Measurements from ENCODE around the gene SEC24C. TPM values are rescaled to one million over a fixed set of nuclear protein-coding genes. Genes with fewer than 3 reads are reported as not detected.

SEC24C gene
- total RNA-seq, 2 experiments from 2014 or later = 53.6 to 87.1 TPM

- Histone ChIP-seq H3K4me3 (ENCODE audit: low read depth, low read length, poor library complexity, severe bottlenecking) (peak overlapping the region; percentile 18), H3K79me2 (ENCODE audit: insufficient read depth, low read depth, low read length) (peaks cover 81% of the 10 kb centered on the region), H3K9me3 (ENCODE audit: low read length) (no peaks in the 10 kb centered on the region), H3K4me1 (ENCODE audit: insufficient read depth, low read length, poor library complexity, severe bottlenecking) (peaks cover 46% of the 10 kb centered on the region), H3K4me2 (ENCODE audit: low read length) (peak overlapping the region; percentile 82), H3K9me2 (ENCODE audit: insufficient read depth, low read length) (no peaks in the 10 kb centered on the region), H3K27ac (ENCODE audit: low read depth, low read length, poor library complexity, severe bottlenecking) (peak overlapping the region; percentile 6), H4K20me1 (ENCODE audit: insufficient read depth, low read length) (peaks cover 12% of the 10 kb centered on the region; the same call in 1 of the 2 replicates), H2AFZ (ENCODE audit: low read length) (no peak overlapping the region), H3K36me3 (ENCODE audit: insufficient read depth, low read length) (peaks cover 54% of the 10 kb centered on the region)
- intact Hi-C loops (cut with micrococcal nuclease; ENCODE audit: unreplicated experiment) = no loop called here
- DNase-seq (ENCODE audit: low spot score) = no peak
- BruUV-seq (replicated peaks) = no TSS peak
- POLR2A ChIA-PET = interaction anchor here (0.7 to 3.3 kb wide), 4 partner anchors 8 to 49 kb away, joined by 3 to 27 read pairs (median 6); a partner anchor contains a TSS
- TF ChIP-seq CTCF (conservative IDR thresholded peaks at IDR 0.05; ENCODE audit: low read length) (no peak), EZH2phosphoT487 (IDR thresholded peaks at IDR 0.05; ENCODE audit: borderline replicate concordance, low read depth, low read length) (no peak)
- CTCF ChIA-PET (ENCODE audit: unreplicated experiment) = no interaction called here
Measured at GRCh38 chr10:73779539-73780197, 35.5 kb downstream of the SEC24C start.

- H3K9me3 ChIP-seq (ENCODE audit: low read length) = no peaks in the 10 kb centered on the region
- peaks cover 77% of the 10 kb centered on the region for H3K79me2 ChIP-seq (ENCODE audit: insufficient read depth, low read depth, low read length)
- H3K4me2 ChIP-seq (ENCODE audit: low read length) = peak overlapping the region; percentile 82
- no peak for DNase-seq (ENCODE audit: low spot score)
- H3K9me2 ChIP-seq (ENCODE audit: insufficient read depth, low read length) = no peaks in the 10 kb centered on the region
- no peak overlapping the region for H2AFZ ChIP-seq (ENCODE audit: low read length)
- H4K20me1 ChIP-seq (ENCODE audit: insufficient read depth, low read length) = peaks cover 12% of the 10 kb centered on the region; the same call in 1 of the 2 replicates
- intact Hi-C loops (cut with micrococcal nuclease; ENCODE audit: unreplicated experiment) = no loop called here
- ChIA-PET CTCF (ENCODE audit: unreplicated experiment) (no interaction called here), POLR2A (interaction anchor here (1.5 to 3.3 kb wide), 4 partner anchors 9 to 50 kb away, joined by 3 to 27 read pairs (median 7); a partner anchor contains a TSS)
- peaks cover 49% of the 10 kb centered on the region for H3K36me3 ChIP-seq (ENCODE audit: insufficient read depth, low read length)
- peaks cover 43% of the 10 kb centered on the region for H3K4me1 ChIP-seq (ENCODE audit: insufficient read depth, low read length, poor library complexity, severe bottlenecking)
- peak overlapping the region; percentile 75 for H3K27ac ChIP-seq (ENCODE audit: low read depth, low read length, poor library complexity, severe bottlenecking)
- no TSS peak for BruUV-seq (replicated peaks)
- peak overlapping the region; percentile 94 for H3K4me3 ChIP-seq (ENCODE audit: low read depth, low read length, poor library complexity, severe bottlenecking)
- TF ChIP-seq CTCF (conservative IDR thresholded peaks at IDR 0.05; ENCODE audit: low read length) = no peak
Measured at GRCh38 chr10:73780301-73780700, 36.1 kb downstream of the SEC24C start.

- Histone ChIP-seq H3K4me2 (ENCODE audit: low read length) (peak overlapping the region; percentile 82), H3K36me3 (ENCODE audit: insufficient read depth, low read length) (peaks cover 42% of the 10 kb centered on the region), H3K27ac (ENCODE audit: low read depth, low read length, poor library complexity, severe bottlenecking) (peak overlapping the region; percentile 75), H3K9me3 (ENCODE audit: low read length) (no peaks in the 10 kb centered on the region), H4K20me1 (ENCODE audit: insufficient read depth, low read length) (peaks cover 12% of the 10 kb centered on the region; the same call in 1 of the 2 replicates), H3K9me2 (ENCODE audit: insufficient read depth, low read length) (no peaks in the 10 kb centered on the region), H3K79me2 (ENCODE audit: insufficient read depth, low read depth, low read length) (peaks cover 71% of the 10 kb centered on the region), H2AFZ (ENCODE audit: low read length) (no peak overlapping the region; the same call in 1 of the 2 replicates), H3K4me3 (ENCODE audit: low read depth, low read length, poor library complexity, severe bottlenecking) (peak overlapping the region; percentile 94), H3K4me1 (ENCODE audit: insufficient read depth, low read length, poor library complexity, severe bottlenecking) (peaks cover 37% of the 10 kb centered on the region)
- DNase-seq (ENCODE audit: low spot score) = peak; percentile 39
- TSS peak; percentile 86 for BruUV-seq (replicated peaks)
- no peak for TF ChIP-seq CTCF (conservative IDR thresholded peaks at IDR 0.05; ENCODE audit: low read length)
- no peak for TF ChIP-seq EZH2phosphoT487 (IDR thresholded peaks at IDR 0.05; ENCODE audit: borderline replicate concordance, low read depth, low read length)
- CTCF ChIA-PET (ENCODE audit: unreplicated experiment) = interaction anchor here (1.2 kb wide), 1 partner anchor 8 kb away, joined by 4 read pairs; no protein-coding TSS in a partner anchor
- POLR2A ChIA-PET = interaction anchor here (1.0 to 3.3 kb wide), 6 partner anchors 9 to 50 kb away, joined by 3 to 27 read pairs (median 6); a partner anchor contains a TSS
- intact Hi-C loops (cut with micrococcal nuclease; ENCODE audit: unreplicated experiment) = no loop called here
Measured at GRCh38 chr10:73780966-73781365, 36.8 kb downstream of the SEC24C start.
